Chondrocyte (in vitro differentiated cells): ENCODE measurements around the gene BPIFB1. TPM values are rescaled to one million over a fixed set of nuclear protein-coding genes. Genes with fewer than 3 reads are reported as not detected.

ENCODE experiments used
- DNase-seq: peaks from one replicate; pipeline ENCODE4 v3.0.0; 2021; ENCODE audit warnings: mixed read lengths, low spot score
- H3K27ac Mint-ChIP-seq: one replicate; pipeline ENCODE4 v1.8.0; 2021; ENCODE audit warnings: mild to moderate bottlenecking, moderate library complexity, mixed read lengths; ENCODE audit not compliant: unreplicated experiment
- H3K27me3 Mint-ChIP-seq: 2 replicates; pipeline ENCODE4 v1.8.0; 2021; ENCODE audit warnings: low read depth, mixed read lengths
- H3K36me3 Mint-ChIP-seq: 2 replicates; pipeline ENCODE4 v1.8.0; 2021; ENCODE audit warnings: low read depth, mixed read lengths
- H3K4me1 Mint-ChIP-seq: 2 replicates; pipeline ENCODE4 v1.8.0; 2021; ENCODE audit warnings: low read depth, mild to moderate bottlenecking, mixed read lengths
- H3K4me3 Mint-ChIP-seq: one replicate; pipeline ENCODE4 v1.8.0; 2021; ENCODE audit warnings: mild to moderate bottlenecking, moderate library complexity, mixed read lengths; ENCODE audit not compliant: unreplicated experiment
- H3K9me3 Mint-ChIP-seq: 2 replicates; pipeline ENCODE4 v1.8.0; 2021; ENCODE audit warnings: low read depth, mixed read lengths
- total RNA-seq: library from RNA; stranded (reverse); gene quantifications from 3 replicates; pipeline ENCODE4 v1.2.1, GENCODE V29; 2021
- TF ChIP-seq, protein P1 (sequence below): fragments of 200-600 bp; sonication (generic); IDR thresholded peaks from 2 replicates; pipeline ENCODE4 v1.5.0; 2021; ENCODE audit warnings: antibody characterized with exemption, mild to moderate bottlenecking, moderate library complexity

BPIFB1 gene
- total RNA-seq, 1 donor from 2014 or later: not detected

DNA sequence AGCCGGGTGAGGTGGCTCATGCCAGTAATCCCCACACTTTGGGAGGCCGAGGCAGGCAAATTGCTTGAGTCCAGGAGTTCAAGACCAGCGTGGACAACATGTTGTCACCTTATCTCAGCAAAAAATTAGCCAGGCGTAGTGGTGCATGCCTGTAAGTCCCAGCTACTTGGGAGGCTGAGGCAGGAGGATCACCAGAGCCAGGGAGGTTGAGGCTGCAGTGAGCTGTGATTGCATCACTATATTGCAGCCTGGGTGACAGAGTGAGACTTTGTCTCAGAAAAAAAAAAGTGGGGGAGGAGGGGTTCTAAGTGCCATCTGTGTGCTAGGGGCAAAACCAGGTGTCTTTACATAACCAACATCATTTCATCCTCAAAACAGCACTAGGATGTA, 70.0 kb downstream of the BPIFB1 start:
- Mint-ChIP-seq H3K4me1 (peaks cover 12% of the 10 kb centered on the region), H3K9me3 (no peaks in the 10 kb centered on the region), H3K27ac (no peak overlapping the region), H3K36me3 (peaks cover 31% of the 10 kb centered on the region), H3K27me3 (no peaks in the 10 kb centered on the region), H3K4me3 (no peak overlapping the region)
- no peak for DNase-seq
- TF ChIP-seq, protein P1, sequence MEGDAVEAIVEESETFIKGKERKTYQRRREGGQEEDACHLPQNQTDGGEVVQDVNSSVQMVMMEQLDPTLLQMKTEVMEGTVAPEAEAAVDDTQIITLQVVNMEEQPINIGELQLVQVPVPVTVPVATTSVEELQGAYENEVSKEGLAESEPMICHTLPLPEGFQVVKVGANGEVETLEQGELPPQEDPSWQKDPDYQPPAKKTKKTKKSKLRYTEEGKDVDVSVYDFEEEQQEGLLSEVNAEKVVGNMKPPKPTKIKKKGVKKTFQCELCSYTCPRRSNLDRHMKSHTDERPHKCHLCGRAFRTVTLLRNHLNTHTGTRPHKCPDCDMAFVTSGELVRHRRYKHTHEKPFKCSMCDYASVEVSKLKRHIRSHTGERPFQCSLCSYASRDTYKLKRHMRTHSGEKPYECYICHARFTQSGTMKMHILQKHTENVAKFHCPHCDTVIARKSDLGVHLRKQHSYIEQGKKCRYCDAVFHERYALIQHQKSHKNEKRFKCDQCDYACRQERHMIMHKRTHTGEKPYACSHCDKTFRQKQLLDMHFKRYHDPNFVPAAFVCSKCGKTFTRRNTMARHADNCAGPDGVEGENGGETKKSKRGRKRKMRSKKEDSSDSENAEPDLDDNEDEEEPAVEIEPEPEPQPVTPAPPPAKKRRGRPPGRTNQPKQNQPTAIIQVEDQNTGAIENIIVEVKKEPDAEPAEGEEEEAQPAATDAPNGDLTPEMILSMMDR: no peak

Other genes with a start within 250 kb of the BPIFB1 start
- gene BPIFB3, start 229.3 kb upstream of the BPIFB1 start, total RNA-seq: not detected in 3 replicates
- gene BPIFB4, start 203.6 kb upstream of the BPIFB1 start, total RNA-seq: not detected in 3 replicates
- not detected in 3 replicates for gene BPIFA2, start 115.1 kb upstream of the BPIFB1 start, total RNA-seq
- gene BPIFA3, start 65.9 kb upstream of the BPIFB1 start, total RNA-seq: not detected in 3 replicates
- not detected in 3 replicates for gene BPIFA1, start 47.2 kb upstream of the BPIFB1 start, total RNA-seq
- 21.7 to 28.3 TPM (median 26.1 TPM) in 3 replicates for gene CDK5RAP1, start 118.3 kb downstream of the BPIFB1 start, total RNA-seq
- 22.3 to 68.1 TPM (median 63.3 TPM) in 3 replicates for gene SNTA1, start 160.5 kb downstream of the BPIFB1 start, total RNA-seq
- gene CBFA2T2, start 206.9 kb downstream of the BPIFB1 start, total RNA-seq: 14.7 to 23.6 TPM (median 23.5 TPM) in 3 replicates